ENCODE results near the gene EXOC2.

Gene EXOC2

GRCh38 chr6:611928-612327 is 81.0 kb downstream of the EXOC2 start:
- peaks cover 3% of the 10 kb centered on the region; the same call in 1 of the 2 replicates for H3K36me3 ChIP-seq (ENCODE audit: insufficient read depth, low read length)
- H3K27ac ChIP-seq (ENCODE audit: low read depth, low read length, poor library complexity, severe bottlenecking), result no peak overlapping the region
- H3K79me2 ChIP-seq (ENCODE audit: insufficient read depth, low read length), result no peaks in the 10 kb centered on the region
- no peak overlapping the region for H2AFZ ChIP-seq (ENCODE audit: low read length)
- no peaks in the 10 kb centered on the region for H3F3A ChIP-seq (ENCODE audit: insufficient read depth, low read length)
- no peaks in the 10 kb centered on the region for H3K4me1 ChIP-seq (ENCODE audit: insufficient read depth, low read length, severe bottlenecking)
- no peak overlapping the region for H3K4me3 ChIP-seq (ENCODE audit: low read depth, low read length, poor library complexity, severe bottlenecking)
- no peak overlapping the region for H3K4me2 ChIP-seq (ENCODE audit: low read length)
- H3K27me3 ChIP-seq (ENCODE audit: insufficient read depth, low read length), result no peaks in the 10 kb centered on the region
- TF ChIP-seq EZH2 (IDR thresholded peaks at IDR 0.05; ENCODE audit: borderline replicate concordance, low read length) (no peak), CTCF (IDR thresholded peaks at IDR 0.05; ENCODE audit: low read length) (no peak)
- no peaks in the 10 kb centered on the region for H4K20me1 ChIP-seq (ENCODE audit: insufficient read depth, low read length)
- no peak overlapping the region for H3K9ac ChIP-seq (ENCODE audit: low read length)
- no peaks in the 10 kb centered on the region for H3K9me2 ChIP-seq (ENCODE audit: low read depth, low read length)
- H3K9me3 ChIP-seq (ENCODE audit: low read length), result no peaks in the 10 kb centered on the region

DNA sequence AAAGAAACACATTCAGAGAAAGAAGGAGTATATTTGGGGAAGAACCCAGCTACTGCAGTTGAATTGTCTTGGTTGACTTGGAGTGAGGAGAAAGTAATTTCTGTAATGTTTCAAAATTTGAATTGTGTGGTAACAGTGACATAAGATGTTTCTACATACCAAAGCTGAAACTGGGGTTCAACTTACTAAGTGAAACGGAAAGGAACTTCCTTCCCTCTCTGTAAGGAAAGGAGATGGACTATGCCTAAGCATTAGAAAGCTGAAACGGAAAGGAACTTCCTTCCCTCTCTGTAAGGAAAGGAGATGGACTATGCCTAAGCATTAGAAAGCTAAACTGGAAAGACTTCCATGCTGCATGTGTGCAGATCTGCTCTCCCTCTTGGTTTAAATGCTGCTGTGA is 82.1 kb downstream of the EXOC2 start:
- TF ChIP-seq CTCF (IDR thresholded peaks at IDR 0.05; ENCODE audit: low read length) (no peak), EZH2 (IDR thresholded peaks at IDR 0.05; ENCODE audit: borderline replicate concordance, low read length) (no peak)
- H3K4me3 ChIP-seq (ENCODE audit: low read depth, low read length, poor library complexity, severe bottlenecking), result no peak overlapping the region
- no peak overlapping the region for H3K4me2 ChIP-seq (ENCODE audit: low read length)
- H3F3A ChIP-seq (ENCODE audit: insufficient read depth, low read length), result no peaks in the 10 kb centered on the region
- no peaks in the 10 kb centered on the region for H3K9me3 ChIP-seq (ENCODE audit: low read length)
- no peaks in the 10 kb centered on the region for H3K27me3 ChIP-seq (ENCODE audit: insufficient read depth, low read length)
- no peak overlapping the region for H2AFZ ChIP-seq (ENCODE audit: low read length)
- H3K36me3 ChIP-seq (ENCODE audit: insufficient read depth, low read length), result peaks cover 3% of the 10 kb centered on the region; the same call in 1 of the 2 replicates
- H3K4me1 ChIP-seq (ENCODE audit: insufficient read depth, low read length, severe bottlenecking), result no peaks in the 10 kb centered on the region
- H3K9ac ChIP-seq (ENCODE audit: low read length), result no peak overlapping the region
- H3K9me2 ChIP-seq (ENCODE audit: low read depth, low read length), result no peaks in the 10 kb centered on the region
- H3K27ac ChIP-seq (ENCODE audit: low read depth, low read length, poor library complexity, severe bottlenecking), result no peak overlapping the region
- H3K79me2 ChIP-seq (ENCODE audit: insufficient read depth, low read length), result no peaks in the 10 kb centered on the region
- H4K20me1 ChIP-seq (ENCODE audit: insufficient read depth, low read length), result no peaks in the 10 kb centered on the region

DNA sequence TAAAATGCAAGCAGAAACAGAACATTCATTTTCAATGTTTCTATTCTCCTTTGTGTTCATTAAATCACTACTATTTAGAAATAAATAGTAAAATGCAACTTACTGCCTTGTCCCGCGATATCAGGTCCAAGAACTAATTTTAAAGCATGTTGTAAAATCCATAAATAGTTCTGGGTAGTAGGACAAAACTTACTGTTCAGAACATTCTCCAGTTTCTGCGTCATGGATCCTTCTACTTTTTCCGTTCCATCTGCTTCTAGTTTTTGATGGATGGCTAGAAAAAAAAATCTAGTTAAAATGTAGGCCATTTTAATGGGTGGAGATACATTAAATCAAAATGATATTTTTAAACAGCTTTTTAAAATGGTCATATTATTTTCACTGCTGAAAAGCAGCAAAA is 83.0 kb downstream of the EXOC2 start:
- peaks cover 3% of the 10 kb centered on the region; the same call in 1 of the 2 replicates for H3K36me3 ChIP-seq (ENCODE audit: insufficient read depth, low read length)
- no peaks in the 10 kb centered on the region for H3K9me3 ChIP-seq (ENCODE audit: low read length)
- no peaks in the 10 kb centered on the region for H4K20me1 ChIP-seq (ENCODE audit: insufficient read depth, low read length)
- H3K27me3 ChIP-seq (ENCODE audit: insufficient read depth, low read length), result no peaks in the 10 kb centered on the region
- H3K4me1 ChIP-seq (ENCODE audit: insufficient read depth, low read length, severe bottlenecking), result no peaks in the 10 kb centered on the region
- no peaks in the 10 kb centered on the region for H3K79me2 ChIP-seq (ENCODE audit: insufficient read depth, low read length)
- H3K9me2 ChIP-seq (ENCODE audit: low read depth, low read length), result no peaks in the 10 kb centered on the region
- no peak overlapping the region for H2AFZ ChIP-seq (ENCODE audit: low read length)
- H3K4me2 ChIP-seq (ENCODE audit: low read length), result no peak overlapping the region
- TF ChIP-seq CTCF (IDR thresholded peaks at IDR 0.05; ENCODE audit: low read length) (no peak), EZH2 (IDR thresholded peaks at IDR 0.05; ENCODE audit: borderline replicate concordance, low read length) (no peak)
- H3K27ac ChIP-seq (ENCODE audit: low read depth, low read length, poor library complexity, severe bottlenecking), result no peak overlapping the region
- no peak overlapping the region for H3K9ac ChIP-seq (ENCODE audit: low read length)
- no peaks in the 10 kb centered on the region for H3F3A ChIP-seq (ENCODE audit: insufficient read depth, low read length)
- no peak overlapping the region for H3K4me3 ChIP-seq (ENCODE audit: low read depth, low read length, poor library complexity, severe bottlenecking)

Measured in OCI-LY1 (cell line).